HCT116 (cell line): ENCODE results near the gene SMG9. TPM values are rescaled to one million over a fixed set of nuclear protein-coding genes. Genes with fewer than 3 reads are reported as not detected.

Experiments
- ATAC-seq: fragments of 200-7000 bp; cut with Tn5 transposase; 2 replicates; pipeline ENCODE4 v1.9.1; 2020; ENCODE audit warnings: mild to moderate bottlenecking, moderate library complexity
- BruUV-seq: library from RNA; stranded (reverse); fragments of 400-500 nt; replicated peaks from 2 replicates; lab custom pipeline; 2021; lab: Mats Ljungman, UMichigan
- CTCF ChIA-PET: fragments of 300-600 bp; sonication (Branson Sonifier 250); formaldehyde crosslinking; loops from one replicate; lab custom pipeline; 2021; ENCODE audit warnings: antibody characterized with exemption; lab: Charles Lee
- POLR2A ChIA-PET: fragments of 300-600, 350-600 bp; sonication (Branson Sonifier 250); formaldehyde crosslinking; loops from one replicate; lab custom pipeline; 2021; ENCODE audit warnings: antibody characterized with exemption; lab: Charles Lee
- RAD21 ChIA-PET, 2 experiments: fragments of 300-600 bp; sonication (Branson Sonifier 250); formaldehyde crosslinking; loops; one replicate each; lab custom pipeline; 2023; ENCODE audit warnings: low total read pairs in 2 of 2; ENCODE audit not compliant: uncharacterized antibody in 2 of 2, unreplicated experiment in 2 of 2, low non-redundant PET in 1 of 2; lab: Charles Lee
- DNase-seq: peaks from one replicate; pipeline ENCODE4 v3.0.0-alpha.2; 2010; ENCODE audit warnings: low read depth, low spot score
- H2AFZ ChIP-seq: fragments of 200-600 bp; shearing (Covaris generic), sonication (generic); 2 replicates; pipeline ENCODE4 v1.6.1; 2017; ENCODE audit warnings: low read depth, mixed run types, mixed read lengths, antibody characterized with exemption, low read length; ENCODE audit not compliant: poor library complexity, severe bottlenecking
- H3K27ac ChIP-seq: 2 replicates; pipeline ENCODE4 v1.5.1; 2012; ENCODE audit warnings: low read depth, low read length
- H3K27me3 ChIP-seq: fragments of 200-600 bp; sonication (generic); 2 replicates; pipeline ENCODE4 v1.6.1; 2016; ENCODE audit warnings: mixed run types, low read length, mixed read lengths; ENCODE audit not compliant: insufficient read depth
- H3K36me3 ChIP-seq, 2 experiments: fragments of 200-500 bp in 1 of 2; fragments of 200-600 bp in 1 of 2; sonication (Bioruptor generic) in 1 of 2; sonication (generic) in 1 of 2; 2 replicates each; pipeline versions ENCODE4 v1.5.1 to v1.6.1; 2014 to 2016; ENCODE audit warnings: low read length in 2 of 2, inconsistent platforms in 1 of 2, mixed read lengths in 1 of 2, mixed run types in 1 of 2; ENCODE audit not compliant: insufficient read depth in 2 of 2, control insufficient read depth in 1 of 2
- H3K4me1 ChIP-seq, 2 experiments: fragments of 200-600 bp in 1 of 2; sonication (generic) in 1 of 2; 2 replicates each; pipeline versions ENCODE4 v1.5.1 to v1.6.1; 2012 to 2017; ENCODE audit warnings: low read length in 2 of 2, inconsistent platforms in 1 of 2, mild to moderate bottlenecking in 1 of 2, mixed read lengths in 1 of 2, mixed run types in 1 of 2, moderate library complexity in 1 of 2; ENCODE audit not compliant: insufficient read depth in 2 of 2, control insufficient read depth in 1 of 2
- H3K4me2 ChIP-seq: fragments of 200-600 bp; sonication (generic); 2 replicates; pipeline ENCODE4 v1.6.1; 2017; ENCODE audit warnings: mixed run types, low read length, mixed read lengths
- H3K4me3 ChIP-seq, 2 experiments: fragments of 200-600 bp in 1 of 2; sonication (generic) in 1 of 2; replicated peaks in 1 of 2; 2 replicates each; pipeline ENCODE4 v1.5.1; 2011 to 2016; ENCODE audit warnings: low read length in 2 of 2, control low read depth in 1 of 2, low read depth in 1 of 2, mild to moderate bottlenecking in 1 of 2, mixed read lengths in 1 of 2, mixed run types in 1 of 2
- H3K79me2 ChIP-seq: fragments of 200-600 bp; sonication (generic); 2 replicates; pipeline ENCODE4 v1.6.1; 2017; ENCODE audit warnings: mild to moderate bottlenecking, mixed run types, low read length, moderate library complexity, mixed read lengths; ENCODE audit not compliant: insufficient read depth
- H3K9ac ChIP-seq: fragments of 200-600 bp; sonication (generic); 2 replicates; pipeline ENCODE4 v1.6.1; 2016; ENCODE audit warnings: low read length, mixed read lengths
- H3K9me2 ChIP-seq: fragments of 200-600 bp; sonication (generic), shearing (Covaris generic); 2 replicates; pipeline ENCODE4 v1.6.1; 2017; ENCODE audit warnings: mixed run types, mild to moderate bottlenecking, moderate library complexity; ENCODE audit not compliant: insufficient read depth
- H3K9me3 ChIP-seq, 2 experiments: fragments of 200-500 bp in 1 of 2; fragments of 200-600 bp in 1 of 2; sonication (Bioruptor generic) in 1 of 2; sonication (generic) in 1 of 2; 2 replicates each; pipeline ENCODE4 v1.6.1; 2014 to 2017; ENCODE audit warnings: low read length in 2 of 2, mixed read lengths in 2 of 2, inconsistent platforms in 1 of 2, low read depth in 1 of 2, mild to moderate bottlenecking in 1 of 2, mixed run types in 1 of 2, moderate library complexity in 1 of 2; ENCODE audit not compliant: control insufficient read depth in 1 of 2, insufficient read depth in 1 of 2
- H4K20me1 ChIP-seq: fragments of 200-600 bp; sonication (generic), shearing (Covaris generic); 2 replicates; pipeline ENCODE4 v1.6.1; 2017; ENCODE audit warnings: mixed run types, mild to moderate bottlenecking, moderate library complexity; ENCODE audit not compliant: insufficient read depth
- ATF3 ChIP-seq: IDR thresholded peaks from 2 replicates; pipeline ENCODE4 v1.6.1; 2012
- CTCF ChIP-seq, 3 experiments: fragments of 200-600 bp in 1 of 3; sonication (generic) in 1 of 3; IDR thresholded peaks in 2 of 3; conservative IDR thresholded peaks in 1 of 3; 2 replicates each; pipeline ENCODE4 v1.5.1; 2012 to 2017; ENCODE audit warnings: low read depth in 2 of 3, low read length in 2 of 3, antibody characterized with exemption in 1 of 3, borderline replicate concordance in 1 of 3, control low read depth in 1 of 3, mild to moderate bottlenecking in 1 of 3, mixed read lengths in 1 of 3, mixed run types in 1 of 3, moderate library complexity in 1 of 3; ENCODE audit not compliant: insufficient read depth in 1 of 3
- EGR1 ChIP-seq: IDR thresholded peaks from 2 replicates; pipeline ENCODE4 v1.6.1; 2012; ENCODE audit warnings: low read depth
- EZH2 ChIP-seq: fragments of 200-600 bp; sonication (generic); IDR thresholded peaks from 2 replicates; pipeline ENCODE4 v1.6.1; 2017; ENCODE audit warnings: antibody characterized with exemption, mixed run types
- EZH2phosphoT487 ChIP-seq: fragments of 200-600 bp; IDR thresholded peaks from 2 replicates; pipeline ENCODE4 v1.6.1; 2018; ENCODE audit warnings: antibody characterized with exemption, borderline replicate concordance
- FOSL1 ChIP-seq: IDR thresholded peaks from 2 replicates; pipeline ENCODE4 v1.6.1; 2012; ENCODE audit warnings: low read depth
- SP1 ChIP-seq: IDR thresholded peaks from 2 replicates; pipeline ENCODE4 v1.6.1; 2012; ENCODE audit warnings: low read depth
- SRF ChIP-seq: IDR thresholded peaks from 2 replicates; pipeline ENCODE4 v1.6.1; 2012; ENCODE audit warnings: low read depth
- ZFX ChIP-seq: fragments of 450-650 bp; IDR thresholded peaks from 2 replicates; pipeline ENCODE4 v1.6.1; 2017
- intact Hi-C: fragments of 100-400 bp; cut with micrococcal nuclease; formaldehyde crosslinking; loops from 2 replicates; pipeline ENCODE4 v1.10.0; 2022
- total RNA-seq: library from RNA; stranded (reverse); gene quantifications from one replicate; pipeline ENCODE4 v1.2.1, GENCODE V29; 2021; ENCODE audit not compliant: unreplicated experiment

SMG9 gene
- total RNA-seq, 1 experiment from 2014 or later, result 80.2 TPM

- no peak overlapping the region for H3K4me2 ChIP-seq
- no peaks in the 10 kb centered on the region for H3K27me3 ChIP-seq
- H2AFZ ChIP-seq, result no peak overlapping the region
- H3K79me2 ChIP-seq, result peaks cover 71% of the 10 kb centered on the region
- ChIA-PET RAD21 (no interaction called here), POLR2A (no interaction called here), CTCF (interaction anchor here (6.4 kb wide), 1 partner anchor 9 kb away, joined by 38 read pairs; no protein-coding TSS in a partner anchor)
- TF ChIP-seq ZFX (no peak), EGR1 (no peak), SP1 (no peak), SRF (no peak)
- H3K9me2 ChIP-seq, result no peaks in the 10 kb centered on the region
- H3K4me1 ChIP-seq, result peaks cover 29 to 34% of the 10 kb centered on the region in 2 experiments
- no peaks in the 10 kb centered on the region for H3K9me3 ChIP-seq
- H3K4me3 ChIP-seq, result no peak overlapping the region
- no peaks in the 10 kb centered on the region for H4K20me1 ChIP-seq
- BruUV-seq, result no TSS peak
- ATAC-seq (no peak), DNase-seq (no peak)
- intact Hi-C loops, result no loop called here
- H3K27ac ChIP-seq, result no peak overlapping the region; the same call in 1 of the 2 replicates
- no peak overlapping the region for H3K9ac ChIP-seq
- peaks cover 29 to 52% of the 10 kb centered on the region in 2 experiments for H3K36me3 ChIP-seq
Observed at GRCh38 chr19:43774103-43774939, 19.6 kb upstream of the SMG9 start.

- intact Hi-C loops, result no loop called here
- Histone ChIP-seq H3K9me2 (no peaks in the 10 kb centered on the region), H3K9me3 (no peaks in the 10 kb centered on the region), H3K27me3 (no peaks in the 10 kb centered on the region), H3K79me2 (peaks cover 65% of the 10 kb centered on the region), H3K4me3 (no peak overlapping the region), H2AFZ (no peak overlapping the region), H3K36me3 (peaks cover 36 to 58% of the 10 kb centered on the region in 2 experiments), H4K20me1 (no peaks in the 10 kb centered on the region), H3K9ac (no peak overlapping the region), H3K4me1 (peaks cover 23 to 30% of the 10 kb centered on the region in 2 experiments), H3K4me2 (no peak overlapping the region), H3K27ac (no peak overlapping the region; the same call in 1 of the 2 replicates)
- ChIA-PET RAD21 (no interaction called here), CTCF (no interaction called here), POLR2A (no interaction called here)
- ATAC-seq (no peak), DNase-seq (no peak)
- no peak for TF ChIP-seq ATF3
- no peak for TF ChIP-seq EZH2phosphoT487
- TF ChIP-seq FOSL1, result no peak
- TF ChIP-seq EZH2, result no peak
- no peak for TF ChIP-seq CTCF (IDR thresholded peaks at IDR 0.05 in 2 of 3, conservative IDR thresholded peaks at IDR 0.05 in 1 of 3; ENCODE audit: borderline replicate concordance in 1 of 3, insufficient read depth in 1 of 3, low read depth in 2 of 3, low read length in 2 of 3)
- BruUV-seq, result no TSS peak
Observed at GRCh38 chr19:43773725-43774102, 19.0 kb upstream of the SMG9 start.
